ENCODE data around the gene NOS1.

DNA sequence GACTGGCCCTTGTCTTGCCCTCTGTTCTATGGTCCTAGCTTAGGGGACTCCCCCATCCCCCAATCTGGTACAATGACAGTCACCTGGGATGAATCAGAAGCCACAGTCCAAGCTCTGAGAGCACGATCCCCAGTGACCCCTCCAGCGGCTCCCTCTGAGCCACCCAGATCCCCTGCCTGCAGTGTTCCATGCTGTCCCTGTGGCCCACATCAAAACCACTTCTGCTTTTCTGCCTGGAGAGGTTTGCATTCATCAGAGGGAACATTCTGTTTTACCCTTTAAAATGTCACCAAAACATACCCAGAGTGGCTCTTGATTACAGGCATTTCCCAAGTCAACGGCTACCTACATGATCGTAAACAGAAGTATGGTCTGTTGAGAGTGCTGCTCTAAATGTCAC, 47.5 kb downstream of the NOS1 start:
- TF ChIP-seq EZH2 (IDR thresholded peaks at IDR 0.05; ENCODE audit: borderline replicate concordance, low read length), result no peak
- TF ChIP-seq, protein P1, sequence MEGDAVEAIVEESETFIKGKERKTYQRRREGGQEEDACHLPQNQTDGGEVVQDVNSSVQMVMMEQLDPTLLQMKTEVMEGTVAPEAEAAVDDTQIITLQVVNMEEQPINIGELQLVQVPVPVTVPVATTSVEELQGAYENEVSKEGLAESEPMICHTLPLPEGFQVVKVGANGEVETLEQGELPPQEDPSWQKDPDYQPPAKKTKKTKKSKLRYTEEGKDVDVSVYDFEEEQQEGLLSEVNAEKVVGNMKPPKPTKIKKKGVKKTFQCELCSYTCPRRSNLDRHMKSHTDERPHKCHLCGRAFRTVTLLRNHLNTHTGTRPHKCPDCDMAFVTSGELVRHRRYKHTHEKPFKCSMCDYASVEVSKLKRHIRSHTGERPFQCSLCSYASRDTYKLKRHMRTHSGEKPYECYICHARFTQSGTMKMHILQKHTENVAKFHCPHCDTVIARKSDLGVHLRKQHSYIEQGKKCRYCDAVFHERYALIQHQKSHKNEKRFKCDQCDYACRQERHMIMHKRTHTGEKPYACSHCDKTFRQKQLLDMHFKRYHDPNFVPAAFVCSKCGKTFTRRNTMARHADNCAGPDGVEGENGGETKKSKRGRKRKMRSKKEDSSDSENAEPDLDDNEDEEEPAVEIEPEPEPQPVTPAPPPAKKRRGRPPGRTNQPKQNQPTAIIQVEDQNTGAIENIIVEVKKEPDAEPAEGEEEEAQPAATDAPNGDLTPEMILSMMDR (conservative IDR thresholded peaks at IDR 0.05 in 1 of 2, IDR thresholded peaks at IDR 0.05 in 1 of 2; ENCODE audit: extremely low read depth in 1 of 2, insufficient read depth in 1 of 2, low read depth in 1 of 2, low read length in 2 of 2), result no peak
